Muscle of leg (tissue), 11 donors: ENCODE data around the gene CEP68. TPM values are rescaled to one million over a fixed set of nuclear protein-coding genes. Genes with fewer than 3 reads are reported as not detected.

Experiments used
- DNase-seq: peaks from one replicate; pipeline ENCODE4 v3.0.0; 2013
- H3K27ac ChIP-seq: one replicate; pipeline ENCODE4 v1.5.1; 2013; ENCODE audit warnings: mild to moderate bottlenecking, low read length, control low read depth
- H3K27me3 ChIP-seq: one replicate; pipeline ENCODE4 v1.6.1; 2013; ENCODE audit warnings: low read length; ENCODE audit not compliant: control insufficient read depth, insufficient read depth
- H3K36me3 ChIP-seq: one replicate; pipeline ENCODE4 v1.6.1; 2013; ENCODE audit warnings: low read length; ENCODE audit not compliant: control insufficient read depth, insufficient read depth
- H3K4me1 ChIP-seq: one replicate; pipeline ENCODE4 v1.6.1; 2013; ENCODE audit warnings: low read length; ENCODE audit not compliant: control insufficient read depth, insufficient read depth
- H3K4me3 ChIP-seq: one replicate; pipeline ENCODE4 v1.5.1; 2013; ENCODE audit warnings: low read length, control low read depth
- H3K9me3 ChIP-seq: replicated peaks from 2 replicates; pipeline ENCODE4 v1.6.1; 2013; ENCODE audit warnings: low read depth, low read length; ENCODE audit not compliant: control insufficient read depth
- WGBS: methylation state at CpG from one replicate; pipeline ENCODE4 v1.1.5; 2013; ENCODE audit warnings: missing lambda C conversion rate; ENCODE audit not compliant: insufficient coverage; 5-methylcytosine and 5-hydroxymethylcytosine counted together
- polyA plus RNA-seq, 8 donors: library from polyadenylated mRNA; unstranded; fragments of 120-200 nt; gene quantifications; one replicate each; pipeline versions ENCODE4 v1.2.1 to v1.2.3, GENCODE V29; 2013; ENCODE audit warnings: inconsistent platforms in 1 of 8, low replicate concordance in 1 of 8; ENCODE audit not compliant: insufficient read length in 8 of 8, insufficient read depth in 1 of 8
- total RNA-seq: library from RNA; stranded (reverse); fragments of 120-200 nt; gene quantifications from one replicate; pipeline ENCODE4 v1.2.4, GENCODE V29; 2013

CEP68 gene
- total and polyA plus RNA-seq, 9 donors = 20.3 to 27.4 (median 23.2) TPM

DNA sequence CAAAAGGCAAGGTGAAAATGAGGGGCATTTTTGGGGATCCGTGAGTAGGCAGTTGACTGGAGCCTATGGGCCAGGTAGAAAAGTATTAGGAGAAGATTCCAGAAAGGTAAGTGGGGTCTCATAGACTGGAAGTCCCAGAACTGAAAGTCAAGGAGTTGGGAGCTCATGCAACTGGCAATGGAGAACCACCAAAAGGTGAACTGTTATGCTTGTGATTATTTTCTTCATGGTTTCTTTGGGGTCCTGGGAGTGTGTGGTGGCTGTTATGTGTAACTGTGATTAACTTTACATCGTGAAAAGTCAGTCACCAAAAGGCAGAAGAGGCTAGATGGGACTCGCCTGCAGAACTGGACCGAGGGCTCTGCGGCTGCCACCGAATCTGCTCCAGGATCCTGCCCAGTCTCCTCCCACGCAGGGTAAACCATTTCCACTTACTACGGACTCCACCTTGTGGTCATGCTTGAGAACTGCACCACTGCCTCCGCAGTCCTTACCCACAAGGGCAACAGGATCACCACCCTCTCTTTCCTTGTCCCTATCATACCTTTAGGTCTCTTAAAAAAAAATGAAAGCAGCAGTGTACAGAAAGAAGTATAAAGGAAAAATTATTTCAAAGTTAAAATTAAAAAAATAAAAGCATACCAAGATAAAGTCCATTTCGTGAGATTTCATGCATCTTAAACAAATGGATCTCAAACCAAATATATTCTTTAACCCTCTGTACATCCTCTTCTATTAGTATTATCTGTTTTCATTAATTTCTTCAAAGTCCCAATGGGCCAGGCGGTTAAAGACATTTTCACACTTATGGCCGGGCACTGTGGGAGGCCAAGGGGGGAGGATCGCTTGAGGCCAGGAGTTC lies 15.6 kb upstream of the CEP68 start:
- no peaks in the 10 kb centered on the region for H3K27me3 ChIP-seq
- 28% methylated on average over 10 of the region's 13 CpGs for WGBS
- H3K36me3 ChIP-seq = peaks cover 7% of the 10 kb centered on the region
- no peak overlapping the region for H3K27ac ChIP-seq
- DNase-seq = peak; percentile 89
- peaks cover 2% of the 10 kb centered on the region for H3K4me1 ChIP-seq
- no peaks in the 10 kb centered on the region for H3K9me3 ChIP-seq
- H3K4me3 ChIP-seq = no peak overlapping the region

DNA sequence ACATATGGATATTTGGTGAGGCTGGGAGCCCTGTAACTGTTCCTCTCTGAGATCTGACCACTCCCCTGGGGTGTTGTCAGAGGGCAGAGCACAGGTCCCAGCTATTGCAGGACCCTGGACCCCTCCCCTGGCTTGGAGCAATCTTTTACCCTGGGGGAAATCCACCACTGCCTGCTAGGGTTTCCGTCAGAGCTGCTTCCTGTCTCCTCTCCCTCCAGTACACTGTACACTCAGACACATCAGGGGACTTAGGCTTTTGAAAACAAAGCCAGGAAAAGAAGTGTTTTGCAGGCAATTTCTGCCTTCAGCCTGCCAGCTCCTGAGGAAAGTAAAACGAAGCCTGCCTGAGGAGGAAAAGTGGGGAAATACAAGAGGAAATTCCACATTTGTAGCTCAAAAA lies 13.2 kb upstream of the CEP68 start:
- Histone ChIP-seq H3K27me3 (no peaks in the 10 kb centered on the region), H3K9me3 (peaks cover 1% of the 10 kb centered on the region), H3K27ac (peak overlapping the region; percentile 49), H3K36me3 (peaks cover 7% of the 10 kb centered on the region), H3K4me3 (no peak overlapping the region), H3K4me1 (peaks cover 2% of the 10 kb centered on the region)
- WGBS = 33% methylated on average over 1 of the region's 2 CpGs
- DNase-seq = peak; percentile 57

DNA sequence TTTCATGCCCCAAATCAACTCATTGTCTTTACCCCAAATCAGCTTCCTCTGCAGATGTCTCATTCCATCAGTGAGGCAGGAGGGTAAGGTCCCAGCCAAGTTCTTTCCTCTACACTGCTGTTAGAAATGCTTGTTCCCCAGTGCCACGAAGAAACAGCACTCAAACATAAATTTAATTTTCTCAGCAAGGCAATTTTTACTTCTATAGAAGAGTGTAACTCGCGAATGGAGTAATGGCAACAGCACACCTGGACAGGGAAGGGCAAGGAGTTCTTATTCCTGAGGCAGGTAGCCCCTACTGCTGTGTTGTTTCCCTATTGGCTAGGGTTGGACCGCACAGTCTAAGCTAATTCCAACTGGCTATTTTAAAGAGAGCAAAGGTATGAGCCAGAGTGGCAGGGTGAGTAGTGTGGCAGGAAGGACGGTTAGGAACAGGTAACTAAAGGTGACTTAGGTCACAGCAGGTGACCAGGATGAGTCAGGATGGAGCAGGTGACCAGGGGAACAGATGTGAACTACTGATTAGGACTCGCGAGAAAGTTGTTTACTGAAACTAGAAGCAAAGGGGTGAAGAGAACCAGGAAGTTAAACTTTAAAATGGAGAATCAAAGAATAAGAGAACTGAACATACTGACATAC lies 12.0 kb upstream of the CEP68 start:
- Histone ChIP-seq H3K36me3 (peaks cover 7% of the 10 kb centered on the region), H3K9me3 (peaks cover 2% of the 10 kb centered on the region), H3K27me3 (no peaks in the 10 kb centered on the region), H3K4me3 (no peak overlapping the region), H3K27ac (no peak overlapping the region), H3K4me1 (peaks cover 2% of the 10 kb centered on the region)
- DNase-seq = no peak
- 98% methylated on average over 4 of the region's 7 CpGs for WGBS

DNA sequence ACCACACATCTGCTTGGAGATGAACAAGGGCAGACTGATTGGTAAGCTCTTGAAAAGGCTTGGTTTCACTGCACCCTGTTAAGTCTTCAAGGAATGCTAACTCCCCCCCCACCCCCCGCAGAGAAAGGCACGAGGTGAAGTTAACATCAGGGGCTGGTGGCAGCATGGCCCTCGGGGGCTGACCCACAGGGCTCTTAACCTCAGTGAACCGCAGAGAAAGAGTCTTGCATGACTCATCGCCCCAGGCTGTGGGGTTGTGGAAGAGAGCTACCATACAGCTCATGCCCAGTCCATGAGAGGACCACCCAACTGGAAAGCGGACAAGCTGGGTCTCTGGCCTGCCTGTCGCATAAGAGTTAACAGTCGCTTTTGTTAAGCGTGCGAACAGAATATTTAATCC lies 10.6 kb upstream of the CEP68 start:
- Histone ChIP-seq H3K36me3 (peaks cover 3% of the 10 kb centered on the region), H3K9me3 (peaks cover 2% of the 10 kb centered on the region), H3K4me3 (no peak overlapping the region), H3K27ac (no peak overlapping the region), H3K27me3 (no peaks in the 10 kb centered on the region), H3K4me1 (no peaks in the 10 kb centered on the region)
- no peak for DNase-seq
- 49% methylated on average over 4 of the region's 10 CpGs for WGBS

DNA sequence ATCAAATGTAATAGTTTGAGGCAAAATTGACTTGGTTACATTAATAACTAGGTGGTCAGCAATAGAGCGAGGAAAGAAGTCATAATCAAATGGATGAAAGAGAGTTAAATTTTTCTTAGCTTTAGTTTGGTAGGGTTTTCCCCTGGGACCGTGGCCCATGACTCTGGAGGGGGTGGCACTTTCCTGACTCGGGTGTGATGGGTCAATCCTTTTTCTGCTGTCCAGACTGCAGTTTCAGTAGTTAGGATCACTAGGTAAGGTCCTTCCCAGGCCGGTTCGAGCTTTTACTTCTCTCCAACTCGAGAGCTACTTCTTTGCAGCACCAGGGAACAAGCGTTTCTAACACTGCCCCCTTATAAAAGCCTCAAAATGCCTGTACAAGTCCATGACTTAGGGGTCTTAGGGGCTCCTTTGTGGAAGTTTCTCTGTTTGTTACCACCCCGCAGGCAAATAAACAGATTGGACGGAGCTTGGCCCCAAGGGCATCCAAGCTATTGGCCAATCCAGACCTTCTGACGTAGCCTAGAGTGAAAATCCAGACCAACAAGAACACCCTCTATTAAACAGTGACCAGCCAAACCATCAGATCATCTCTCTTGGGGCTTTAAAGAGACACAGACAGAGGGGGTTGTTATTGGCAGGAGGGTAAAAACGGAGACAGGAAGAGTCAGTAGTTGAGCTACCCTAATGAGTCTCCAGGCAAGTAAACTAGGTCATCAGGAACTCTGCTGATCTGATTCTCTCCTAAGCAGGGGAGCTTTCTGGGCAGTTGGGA lies 9.4 kb upstream of the CEP68 start:
- Histone ChIP-seq H3K27me3 (no peaks in the 10 kb centered on the region), H3K4me1 (no peaks in the 10 kb centered on the region), H3K9me3 (peaks cover 2% of the 10 kb centered on the region), H3K36me3 (peaks cover 3% of the 10 kb centered on the region), H3K4me3 (no peak overlapping the region), H3K27ac (no peak overlapping the region)
- no peak for DNase-seq
- WGBS = 84% methylated on average over 5 of the region's 11 CpGs

DNA sequence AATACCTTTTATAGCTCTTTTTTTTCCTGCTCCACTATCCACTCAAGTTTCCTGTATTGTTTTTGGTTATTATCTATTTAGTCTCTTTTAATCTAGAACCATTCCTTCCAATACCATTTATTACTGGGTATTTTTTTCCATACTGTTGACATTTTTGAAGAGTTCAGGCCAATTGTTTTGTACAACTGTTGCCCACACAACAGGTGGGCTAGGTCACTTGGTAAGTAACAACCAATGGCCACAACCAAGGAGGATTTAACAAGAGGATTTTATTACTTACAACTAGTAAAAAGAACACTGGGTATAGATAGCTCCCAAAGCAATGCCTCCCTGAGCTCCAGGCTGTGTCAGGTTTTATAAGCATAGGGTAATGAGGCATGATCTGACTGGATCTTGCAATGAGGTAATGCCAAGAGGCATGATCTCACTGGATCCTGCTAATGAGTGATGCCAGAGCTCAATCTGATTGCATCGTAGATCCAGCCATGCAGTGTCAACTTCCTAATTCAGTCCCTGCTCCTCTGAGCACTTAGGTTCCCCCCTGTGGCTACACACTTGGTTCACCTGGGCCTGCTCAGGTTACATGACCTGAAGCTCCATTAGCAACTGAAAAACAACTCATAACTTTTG lies 7.1 kb upstream of the CEP68 start:
- Histone ChIP-seq H3K27me3 (no peaks in the 10 kb centered on the region), H3K27ac (no peak overlapping the region), H3K4me1 (no peaks in the 10 kb centered on the region), H3K9me3 (peaks cover 2% of the 10 kb centered on the region), H3K4me3 (no peak overlapping the region), H3K36me3 (no peaks in the 10 kb centered on the region)
- WGBS = 67% methylated on average over 1 of the region's 1 CpG
- DNase-seq = no peak

DNA sequence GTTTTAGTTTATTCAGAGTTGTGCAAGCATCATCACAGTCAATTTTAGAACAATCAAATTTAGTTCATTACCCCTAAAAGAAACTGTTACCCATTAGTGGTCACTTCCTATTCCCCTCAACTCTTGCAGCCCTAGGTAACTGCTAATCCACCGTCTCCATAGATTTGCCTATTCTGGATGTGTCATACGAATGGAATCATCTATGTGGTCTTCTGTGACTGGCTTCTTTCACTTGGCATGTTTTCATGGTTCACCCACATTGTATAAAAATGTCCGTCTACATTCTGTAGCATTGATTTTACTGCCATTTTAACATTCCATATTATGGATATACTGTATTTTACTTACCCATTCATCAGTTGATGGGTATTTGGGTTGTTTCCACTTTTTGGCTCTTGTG lies 5.3 kb upstream of the CEP68 start:
- H3K27ac ChIP-seq = no peak overlapping the region
- no peak overlapping the region for H3K4me3 ChIP-seq
- 79% methylated on average over 2 of the region's 3 CpGs for WGBS
- peaks cover 7% of the 10 kb centered on the region for H3K4me1 ChIP-seq
- peaks cover 2% of the 10 kb centered on the region for H3K9me3 ChIP-seq
- no peaks in the 10 kb centered on the region for H3K36me3 ChIP-seq
- no peak for DNase-seq
- H3K27me3 ChIP-seq = no peaks in the 10 kb centered on the region

DNA sequence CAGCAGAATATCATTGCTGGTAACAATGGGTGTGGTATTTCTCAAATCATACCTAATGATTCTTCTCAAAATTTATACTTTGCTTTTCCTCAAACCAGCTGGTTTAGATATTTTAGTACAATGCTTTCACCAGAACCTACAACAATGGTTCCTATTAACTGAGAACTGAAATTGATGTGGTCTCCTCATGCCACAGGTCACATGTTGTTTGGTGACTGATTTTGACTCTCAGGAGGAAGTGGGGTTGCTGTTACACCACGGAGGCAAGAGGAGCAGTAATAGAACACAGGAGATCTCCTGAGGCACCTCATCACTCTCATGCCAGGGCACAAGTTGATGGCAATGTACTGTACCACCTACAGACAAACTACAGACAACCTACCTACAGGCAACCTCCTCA lies 3.0 kb upstream of the CEP68 start:
- Histone ChIP-seq H3K36me3 (no peaks in the 10 kb centered on the region), H3K9me3 (no peaks in the 10 kb centered on the region), H3K27ac (no peak overlapping the region), H3K4me3 (no peak overlapping the region), H3K27me3 (no peaks in the 10 kb centered on the region), H3K4me1 (peaks cover 16% of the 10 kb centered on the region)
- WGBS = no CpG with 5 or more reads among the region's 1 CpG
- no peak for DNase-seq

DNA sequence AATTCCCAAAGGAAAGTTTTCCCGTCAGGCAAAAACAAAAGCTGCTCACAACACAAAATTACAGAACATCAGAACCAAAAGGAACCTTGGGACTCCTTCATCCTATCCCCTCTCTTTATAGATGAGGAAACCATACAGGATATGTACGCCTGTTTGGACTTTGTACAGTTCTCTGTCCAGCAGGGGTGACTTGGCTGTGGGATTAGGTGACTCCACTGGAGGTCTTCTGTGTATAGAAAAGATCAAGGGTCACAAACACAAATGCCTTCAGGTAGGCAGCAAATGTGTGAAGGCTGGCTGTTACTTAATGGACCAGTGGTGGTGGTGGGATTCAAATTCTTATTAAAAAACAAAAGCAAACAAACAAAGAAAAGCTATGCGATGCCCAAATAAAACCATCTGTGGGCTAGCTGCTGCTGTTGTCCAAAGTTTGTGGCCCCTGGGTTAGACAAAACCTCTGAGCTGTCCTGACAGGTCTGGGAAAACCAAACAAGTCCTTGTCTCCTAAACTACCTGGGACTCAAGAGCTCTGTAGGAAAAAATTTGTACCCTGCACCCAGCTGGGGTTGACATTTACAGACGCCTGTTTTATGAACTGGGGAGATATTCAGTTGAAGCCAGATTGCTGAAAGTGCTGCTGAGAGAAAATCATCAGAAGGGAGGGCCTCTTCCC lies 1.3 kb upstream of the CEP68 start:
- WGBS = 43% methylated on average over 1 of the region's 4 CpGs
- peak overlapping the region; percentile 94 for H3K27ac ChIP-seq

More for the DNA sequence above, 1.3 kb upstream of the CEP68 start:
- DNase-seq = no peak
- Histone ChIP-seq H3K4me3 (no peak overlapping the region), H3K9me3 (no peaks in the 10 kb centered on the region), H3K36me3 (no peaks in the 10 kb centered on the region), H3K4me1 (peaks cover 20% of the 10 kb centered on the region), H3K27me3 (no peaks in the 10 kb centered on the region)
